GM19025 (cell line): Measurements from ENCODE around the gene PRM3.
A peak's percentile ranks its signal among the peaks of the same experiment; 100 is the strongest.

Experiments
- ATAC-seq: cut with Tn5 transposase; IDR thresholded peaks from one replicate; pipeline ENCODE4 v1.9.1; 2021; ENCODE audit warnings: mild to moderate bottlenecking, low read depth, moderate library complexity; ENCODE audit not compliant: unreplicated experiment

The PRM3 gene

GRCh38 chr16:11248133-11248532 is 25.3 kb downstream of the PRM3 start:
- no peak for ATAC-seq

GRCh38 chr16:11245988-11246387 is 27.4 kb downstream of the PRM3 start:
- no peak for ATAC-seq

GRCh38 chr16:11245222-11245737 is 28.1 kb downstream of the PRM3 start:
- ATAC-seq: no peak

GRCh38 chr16:11242658-11243057 is 30.8 kb downstream of the PRM3 start:
- ATAC-seq: no peak

GRCh38 chr16:11241480-11242204 is 31.8 kb downstream of the PRM3 start:
- no peak for ATAC-seq

- no peak for ATAC-seq
Measured at GRCh38 chr16:11240636-11241473, 32.6 kb downstream of the PRM3 start.

- ATAC-seq: no peak
Measured at GRCh38 chr16:11239644-11240632, 33.5 kb downstream of the PRM3 start.

GRCh38 chr16:11238272-11239202 is 34.9 kb downstream of the PRM3 start:
- no peak for ATAC-seq

- ATAC-seq: no peak
Measured at GRCh38 chr16:11236461-11237254, 36.8 kb downstream of the PRM3 start.

GRCh38 chr16:11235703-11235991 is 37.8 kb downstream of the PRM3 start:
- no peak for ATAC-seq

- no peak for ATAC-seq
Measured at GRCh38 chr16:11234884-11235702, 38.3 kb downstream of the PRM3 start.

- no peak for ATAC-seq
Measured at GRCh38 chr16:11233727-11234376, 39.6 kb downstream of the PRM3 start.

- peak; percentile 62 for ATAC-seq
Measured at GRCh38 chr16:11232852-11233726, 40.3 kb downstream of the PRM3 start.

GRCh38 chr16:11232302-11232851 is 41.1 kb downstream of the PRM3 start:
- no peak for ATAC-seq

GRCh38 chr16:11231367-11231970 is 42.0 kb downstream of the PRM3 start:
- ATAC-seq: no peak

GRCh38 chr16:11229906-11230305 is 43.5 kb downstream of the PRM3 start:
- no peak for ATAC-seq
